ENCODE measurements around the gene CADM1.

GRCh38 chr11:115506954-115507675 is 2.9 kb upstream of the CADM1 start:
- TF ChIP-seq CTCF (conservative IDR thresholded peaks at IDR 0.05; ENCODE audit: low read depth, low read length) (no peak), EZH2 (IDR thresholded peaks at IDR 0.05; ENCODE audit: borderline replicate concordance, low read depth, low read length, poor library complexity, severe bottlenecking) (no peak)
